A673 (cell line): ENCODE data around the gene CERS5. TPM values are rescaled to one million over a fixed set of nuclear protein-coding genes. Genes with fewer than 3 reads are reported as not detected.

Source experiments
- BruUV-seq: library from RNA; stranded (reverse); fragments of 400-500 nt; replicated peaks from 2 replicates; lab custom pipeline; 2021; lab: Mats Ljungman, UMichigan
- CTCF ChIA-PET: fragments of 300-600 bp; sonication (Branson Sonifier 250); formaldehyde crosslinking; loops from one replicate; lab custom pipeline; 2022; ENCODE audit warnings: antibody characterized with exemption; lab: Charles Lee
- POLR2A ChIA-PET: fragments of 300-600 bp; sonication (Branson Sonifier 250); formaldehyde crosslinking; loops from one replicate; lab custom pipeline; 2022; ENCODE audit warnings: antibody characterized with exemption; ENCODE audit not compliant: low non-redundant PET; lab: Charles Lee
- DNase-seq: peaks from one replicate; pipeline ENCODE4 v3.0.0-alpha.2; 2015; ENCODE audit warnings: low spot score
- H3K27ac ChIP-seq: fragments of 200-600 bp; sonication (generic); 2 replicates; pipeline ENCODE4 v1.5.1; 2016; ENCODE audit warnings: mixed run types, low read depth, mild to moderate bottlenecking, mixed read lengths, antibody characterized with exemption, low read length; ENCODE audit not compliant: poor library complexity, severe bottlenecking
- H3K27me3 ChIP-seq: fragments of 200-600 bp; sonication (generic); replicated peaks from 2 replicates; pipeline ENCODE4 v1.6.1; 2017; ENCODE audit warnings: mixed run types, low read depth, mild to moderate bottlenecking, mixed read lengths, antibody characterized with exemption, low read length; ENCODE audit not compliant: insufficient read depth, poor library complexity
- H3K36me3 ChIP-seq: fragments of 200-600 bp; sonication (generic); 2 replicates; pipeline ENCODE4 v1.6.1; 2016; ENCODE audit warnings: mixed run types, mild to moderate bottlenecking, mixed read lengths, antibody characterized with exemption, low read length; ENCODE audit not compliant: insufficient read depth, poor library complexity, severe bottlenecking
- H3K4me1 ChIP-seq: fragments of 200-600 bp; sonication (generic); 2 replicates; pipeline ENCODE4 v1.6.1; 2017; ENCODE audit warnings: mixed run types, mild to moderate bottlenecking, mixed read lengths, antibody characterized with exemption, low read length; ENCODE audit not compliant: insufficient read depth, poor library complexity, severe bottlenecking
- H3K4me3 ChIP-seq: fragments of 200-600 bp; sonication (generic); 2 replicates; pipeline ENCODE4 v1.5.1; 2016; ENCODE audit warnings: low read depth, mixed run types, mild to moderate bottlenecking, mixed read lengths, low read length; ENCODE audit not compliant: poor library complexity, severe bottlenecking
- H3K9me3 ChIP-seq: fragments of 200-600 bp; sonication (generic); 2 replicates; pipeline ENCODE4 v1.6.1; 2016; ENCODE audit warnings: mixed run types, low read depth, mild to moderate bottlenecking, mixed read lengths, antibody characterized with exemption, low read length; ENCODE audit not compliant: poor library complexity, severe bottlenecking
- CTCF ChIP-seq: fragments of 300-800, 200-600 bp; sonication (generic); conservative IDR thresholded peaks from 2 replicates; pipeline ENCODE4 v1.5.1; 2017; ENCODE audit warnings: low read depth, mild to moderate bottlenecking, antibody characterized with exemption, low read length, moderate library complexity, mixed read lengths
- EZH2 ChIP-seq: fragments of 200-600 bp; sonication (generic); IDR thresholded peaks from 2 replicates; pipeline ENCODE4 v1.6.1; 2017; ENCODE audit warnings: borderline replicate concordance, low read depth, mild to moderate bottlenecking, mixed read lengths, antibody characterized with exemption, low read length; ENCODE audit not compliant: poor library complexity, severe bottlenecking
- intact Hi-C: fragments of 100-400 bp; cut with micrococcal nuclease; formaldehyde crosslinking; loops from one replicate; pipeline ENCODE4 v1.10.0; 2022; ENCODE audit not compliant: unreplicated experiment
- total RNA-seq: library from RNA; stranded (reverse); gene quantifications from 2 replicates; pipeline ENCODE4 v1.2.3, GENCODE V29; 2021

The CERS5 gene
- total RNA-seq, 1 experiment from 2014 or later, result 57.0 TPM

- Histone ChIP-seq H3K36me3 (peaks cover 3% of the 10 kb centered on the region), H3K27ac (no peak overlapping the region), H3K9me3 (no peaks in the 10 kb centered on the region), H3K27me3 (no peaks in the 10 kb centered on the region), H3K4me3 (no peak overlapping the region), H3K4me1 (peaks cover 5% of the 10 kb centered on the region)
- no peak for TF ChIP-seq EZH2
- TF ChIP-seq CTCF, result no peak
- ChIA-PET CTCF (no interaction called here), POLR2A (no interaction called here)
- intact Hi-C loops, result no loop called here
- DNase-seq, result no peak
- BruUV-seq, result no TSS peak
Observed at GRCh38 chr12:50117057-50117622, 50.0 kb downstream of the CERS5 start.

- TF ChIP-seq EZH2 (no peak), CTCF (no peak)
- TSS peak; percentile 38 for BruUV-seq
- Histone ChIP-seq H3K4me1 (peaks cover 26% of the 10 kb centered on the region), H3K4me3 (peak overlapping the region; percentile 74), H3K27me3 (no peaks in the 10 kb centered on the region), H3K36me3 (no peaks in the 10 kb centered on the region), H3K9me3 (no peaks in the 10 kb centered on the region), H3K27ac (peak overlapping the region; percentile 89)
- ChIA-PET CTCF (interaction anchor here (1.2 to 2.1 kb wide), 3 partner anchors 25 to 202 kb away, joined by 6 to 10 read pairs (median 8); partner anchors contain the start of gene CERS5), POLR2A (interaction anchor here (0.5 kb wide), 1 partner anchor 24 kb away, joined by 4 read pairs; no protein-coding TSS in a partner anchor)
- intact Hi-C loops, result no loop called here
- DNase-seq, result no peak
Observed at GRCh38 chr12:50112456-50113218, 54.5 kb downstream of the CERS5 start.

- intact Hi-C loops, result loop anchor here (2.0 kb wide), 1 partner anchor 55 kb away; the partner anchor contains the start of gene CERS5
- POLR2A ChIA-PET, result interaction anchor here (0.9 kb wide), 1 partner anchor 371 kb away, joined by 22 read pairs; no protein-coding TSS in a partner anchor
- no peak for TF ChIP-seq EZH2
- TF ChIP-seq CTCF, result peak; percentile 99
- Histone ChIP-seq H3K9me3 (no peaks in the 10 kb centered on the region), H3K36me3 (no peaks in the 10 kb centered on the region), H3K4me1 (peaks cover 26% of the 10 kb centered on the region), H3K27ac (peak within 1 kb of the TSS; percentile 89), H3K27me3 (no peaks in the 10 kb centered on the region), H3K4me3 (peak within 1 kb of the TSS; percentile 74)
- CTCF ChIA-PET, result interaction anchor here (0.5 to 2.7 kb wide), 10 partner anchors 9 to 1106 kb away, joined by 3 to 21 read pairs (median 6); partner anchors contain the start of genes CERS5, POU6F1 and SMARCD1
- peak; percentile 100 for DNase-seq
- no TSS peak for BruUV-seq
Observed at GRCh38 chr12:50111693-50112455, 55.3 kb downstream of the CERS5 start, which contains the start of gene COX14. TSS of gene COX14 (plus strand) at chr12:50112236. CDS start at chr12:50120044, 7,808 bp downstream.
